HG03575 (cell line): Measurements from ENCODE around the gene HNRNPA1.
A peak's percentile ranks its signal among the peaks of the same experiment; 100 is the strongest.
"Not testable (repeated sequence)": the region's sequence is repeated elsewhere in the genome, so short reads cannot be mapped to it uniquely, and the experiment has no call there.

Experiments
- ATAC-seq: cut with Tn5 transposase; IDR thresholded peaks from one replicate; pipeline ENCODE4 v1.9.1; 2021; ENCODE audit not compliant: unreplicated experiment, insufficient number of reproducible peaks, low FRiP score; ENCODE audit errors: extremely low read depth

The HNRNPA1 gene

DNA sequence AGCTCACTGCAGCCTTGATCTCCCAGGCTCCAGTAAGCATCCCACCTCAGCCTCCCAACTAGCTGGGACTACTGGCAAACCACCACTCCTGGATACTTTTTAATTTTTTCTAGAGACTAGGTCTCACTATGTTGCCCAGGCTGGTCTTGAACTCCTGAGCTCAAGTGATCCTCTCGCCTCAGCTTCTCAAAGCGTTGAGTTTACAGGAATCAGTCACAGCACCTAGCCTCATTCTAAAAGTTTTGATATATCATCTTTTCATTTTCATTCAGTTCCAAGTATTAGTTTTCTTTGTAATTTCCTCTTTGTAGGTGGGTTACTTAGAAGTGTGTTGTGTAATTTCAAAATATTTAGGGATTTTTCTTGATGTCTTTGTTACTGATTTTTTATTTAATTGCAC lies 10.2 kb upstream of the HNRNPA1 start:
- no peak for ATAC-seq

DNA sequence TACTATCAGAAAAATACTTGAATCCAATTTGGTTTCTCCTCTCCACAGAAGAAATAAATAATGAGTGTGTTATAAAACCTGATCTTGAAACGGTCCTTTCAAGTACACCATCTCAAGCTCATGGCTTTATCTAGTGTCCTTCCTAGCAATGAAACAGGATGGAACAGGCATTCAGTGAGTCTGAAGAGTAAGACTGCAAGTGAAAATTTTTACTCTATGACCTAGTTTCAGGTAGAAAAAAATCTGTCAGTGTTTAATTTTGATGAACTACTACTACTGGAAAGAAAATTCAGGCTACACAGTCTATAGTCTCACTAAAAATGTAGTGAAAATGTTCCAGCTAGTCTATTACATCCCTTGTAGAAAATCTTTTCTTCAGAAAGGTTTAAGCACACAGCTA lies 8.3 kb upstream of the HNRNPA1 start:
- no peak for ATAC-seq

DNA sequence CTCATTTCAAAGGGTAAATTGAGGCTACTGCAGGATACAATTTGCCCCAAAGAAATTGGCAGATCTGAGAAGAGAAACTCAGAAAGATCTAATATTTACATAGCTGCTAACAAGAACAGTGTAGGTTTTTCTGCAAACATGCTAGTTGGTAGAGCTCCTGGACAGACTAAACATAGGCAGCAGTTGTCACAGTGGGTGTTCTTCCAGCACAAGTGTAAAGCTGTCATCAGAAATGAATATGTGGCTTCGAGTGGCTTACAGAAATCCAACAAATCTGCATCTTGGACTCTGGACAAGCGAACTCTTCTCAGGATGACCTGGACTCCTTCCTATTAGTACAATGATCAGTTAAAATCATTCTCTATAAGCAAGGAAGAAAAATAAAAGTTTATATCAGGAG lies 6.5 kb upstream of the HNRNPA1 start:
- ATAC-seq = no peak

DNA sequence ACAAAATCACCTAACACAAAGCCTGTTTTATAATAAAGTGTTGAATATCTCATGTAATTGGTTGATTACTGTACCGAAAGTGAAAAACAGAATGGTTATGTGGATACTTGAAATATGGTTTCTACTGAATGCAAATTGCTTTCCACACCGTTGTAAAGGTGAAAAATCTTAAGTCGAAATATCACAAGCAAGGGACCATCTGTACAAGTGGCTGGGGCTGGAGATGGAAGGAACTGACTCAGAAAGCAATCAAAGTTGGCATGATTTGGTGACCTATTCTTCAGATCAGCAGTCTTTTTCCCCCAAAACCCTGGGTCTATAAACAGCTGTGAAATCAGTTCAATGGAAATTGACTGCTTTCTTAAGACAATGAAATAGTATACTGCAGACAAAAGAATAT lies 4.2 kb upstream of the HNRNPA1 start:
- no peak for ATAC-seq

DNA sequence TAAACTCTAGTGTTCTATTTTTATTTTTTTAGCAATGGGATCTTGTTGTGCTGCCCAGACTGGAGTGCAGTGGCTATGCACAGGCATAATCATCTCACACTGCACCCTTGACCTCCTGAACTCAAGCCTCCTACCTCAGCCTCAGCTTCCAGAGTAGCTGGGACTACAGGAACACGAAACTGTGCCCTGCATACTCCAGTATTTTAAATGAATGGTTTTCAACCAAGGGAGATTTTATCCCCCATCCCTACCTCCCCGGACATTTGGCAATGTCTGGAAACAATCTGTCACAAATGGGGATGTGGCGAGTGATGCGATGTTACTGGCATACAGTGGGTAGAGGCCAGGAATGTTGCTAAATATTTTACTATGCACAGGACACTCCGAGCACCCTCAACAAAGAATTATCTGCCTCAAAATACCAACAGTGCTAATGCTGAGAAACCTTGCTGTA lies 2.7 kb upstream of the HNRNPA1 start:
- ATAC-seq = no peak

DNA sequence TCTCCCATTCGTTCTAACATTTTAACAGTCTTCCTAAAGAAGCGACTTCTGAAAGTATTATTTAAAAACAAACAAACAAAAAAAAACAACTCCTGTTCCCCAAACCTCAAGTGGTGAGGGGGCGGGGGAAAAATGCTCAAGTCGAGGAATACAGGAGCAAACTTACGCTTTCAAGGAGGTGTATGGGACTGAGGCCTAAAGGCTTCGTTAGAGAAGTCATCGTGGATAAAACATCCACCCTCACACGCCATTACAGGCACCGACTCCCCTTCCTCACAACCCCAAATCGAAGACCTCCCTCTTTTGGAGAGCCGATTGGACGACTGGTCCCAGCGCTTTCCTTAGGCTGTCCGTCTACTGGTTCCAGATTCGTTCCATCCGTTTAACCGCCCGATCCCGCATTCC lies 1.3 kb upstream of the HNRNPA1 start:
- no peak for ATAC-seq

DNA sequence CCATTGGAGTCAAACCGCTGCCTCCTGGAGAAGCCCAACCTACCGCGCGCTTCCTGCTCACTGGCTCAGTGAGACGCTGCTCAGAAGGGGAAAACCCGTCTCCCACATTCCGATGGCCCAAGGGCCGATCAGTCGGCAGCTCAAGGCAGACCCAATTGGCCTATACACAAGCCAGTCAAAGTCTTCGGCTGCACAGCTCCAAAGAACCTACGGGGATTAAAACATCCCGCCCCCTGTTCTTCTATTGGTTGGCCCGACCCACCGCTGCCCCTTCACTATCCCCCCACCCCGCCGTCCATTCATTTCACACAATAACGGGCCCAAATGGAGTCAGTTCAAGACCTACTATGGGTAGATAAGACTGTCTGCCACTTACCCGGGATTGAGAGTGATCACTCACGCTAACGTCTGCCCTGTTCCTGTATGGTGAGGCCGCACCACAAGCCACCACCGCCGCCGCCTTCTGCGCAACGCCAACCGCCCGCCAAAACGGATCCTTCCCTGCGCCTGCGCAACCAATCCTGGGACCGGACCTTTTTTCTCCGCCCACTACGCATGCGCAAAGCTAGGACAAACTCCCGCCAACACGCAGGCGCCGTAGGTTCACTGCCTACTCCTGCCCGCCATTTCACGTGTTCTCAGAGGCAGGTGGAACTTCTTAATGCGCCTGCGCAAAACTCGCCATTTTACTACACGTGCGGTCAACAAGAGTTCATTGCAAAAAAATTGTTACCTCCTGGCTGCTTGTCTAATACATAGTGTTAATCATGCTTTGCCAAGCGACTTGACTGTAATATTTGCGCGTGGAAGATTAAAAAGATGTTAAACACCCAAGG lies 676 bp upstream of the HNRNPA1 start, which contains the start of gene CBX5:
TSS of gene CBX5 (minus strand) at position 491 of the 836 bp plus-strand sequence. CDS start 22,472 bp downstream, outside the sequence.
- ATAC-seq = peak; percentile 63

DNA sequence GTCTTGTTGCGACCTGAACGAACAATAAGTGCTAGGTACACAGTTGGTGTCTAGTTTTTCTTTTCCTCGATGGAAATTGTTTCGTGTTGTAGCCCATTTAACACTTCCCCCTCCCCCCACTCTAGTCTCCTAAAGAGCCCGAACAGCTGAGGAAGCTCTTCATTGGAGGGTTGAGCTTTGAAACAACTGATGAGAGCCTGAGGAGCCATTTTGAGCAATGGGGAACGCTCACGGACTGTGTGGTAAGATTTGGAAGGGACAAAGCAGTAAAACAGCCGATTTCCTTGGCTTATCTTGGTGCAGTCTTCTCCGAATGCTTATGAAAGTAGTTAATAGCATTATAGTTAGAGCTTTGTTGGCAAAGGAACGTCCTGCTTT lies 724 bp downstream of the HNRNPA1 start:
- not testable (repeated sequence) for ATAC-seq

DNA sequence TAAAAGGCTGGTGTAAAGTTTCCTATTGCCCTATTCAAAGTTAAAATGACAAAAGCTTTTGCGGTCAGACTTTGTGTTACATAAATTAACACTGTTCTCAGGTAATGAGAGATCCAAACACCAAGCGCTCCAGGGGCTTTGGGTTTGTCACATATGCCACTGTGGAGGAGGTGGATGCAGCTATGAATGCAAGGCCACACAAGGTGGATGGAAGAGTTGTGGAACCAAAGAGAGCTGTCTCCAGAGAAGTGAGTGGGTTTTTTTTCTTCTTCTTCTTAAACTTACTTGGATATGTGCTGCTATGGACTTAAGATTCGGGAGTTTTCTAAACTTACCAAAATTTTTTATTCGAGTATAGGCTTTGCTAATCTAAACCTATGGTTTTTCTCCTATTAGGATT lies 1.2 kb downstream of the HNRNPA1 start:
- not testable (repeated sequence) for ATAC-seq

DNA sequence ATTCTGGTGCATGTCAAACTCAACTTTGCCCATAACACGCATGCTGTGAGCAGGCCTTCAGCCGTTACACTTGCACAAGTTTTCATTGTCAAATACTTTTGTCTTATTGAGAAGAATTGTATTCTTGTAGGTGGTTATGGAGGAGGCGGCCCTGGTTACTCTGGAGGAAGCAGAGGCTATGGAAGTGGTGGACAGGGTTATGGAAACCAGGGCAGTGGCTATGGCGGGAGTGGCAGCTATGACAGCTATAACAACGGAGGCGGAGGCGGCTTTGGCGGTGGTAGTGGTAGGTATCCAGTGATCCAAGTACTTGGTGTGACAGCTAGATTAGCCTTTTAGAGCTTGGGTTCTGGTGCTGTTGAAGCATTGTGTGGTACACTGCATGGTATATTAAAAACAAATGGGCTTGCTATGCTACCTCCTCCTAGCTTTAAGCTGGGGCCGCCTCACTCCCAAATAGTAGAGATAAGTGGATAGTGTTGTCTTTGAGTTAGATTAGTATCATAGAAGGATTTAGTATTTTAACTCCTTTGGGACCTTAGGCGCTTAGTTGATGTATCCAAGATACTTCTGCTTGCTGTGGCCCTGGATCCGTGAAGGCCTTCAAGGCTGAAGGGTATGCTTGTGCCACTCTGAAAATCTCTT lies 2.5 kb downstream of the HNRNPA1 start:
- ATAC-seq = no peak

DNA sequence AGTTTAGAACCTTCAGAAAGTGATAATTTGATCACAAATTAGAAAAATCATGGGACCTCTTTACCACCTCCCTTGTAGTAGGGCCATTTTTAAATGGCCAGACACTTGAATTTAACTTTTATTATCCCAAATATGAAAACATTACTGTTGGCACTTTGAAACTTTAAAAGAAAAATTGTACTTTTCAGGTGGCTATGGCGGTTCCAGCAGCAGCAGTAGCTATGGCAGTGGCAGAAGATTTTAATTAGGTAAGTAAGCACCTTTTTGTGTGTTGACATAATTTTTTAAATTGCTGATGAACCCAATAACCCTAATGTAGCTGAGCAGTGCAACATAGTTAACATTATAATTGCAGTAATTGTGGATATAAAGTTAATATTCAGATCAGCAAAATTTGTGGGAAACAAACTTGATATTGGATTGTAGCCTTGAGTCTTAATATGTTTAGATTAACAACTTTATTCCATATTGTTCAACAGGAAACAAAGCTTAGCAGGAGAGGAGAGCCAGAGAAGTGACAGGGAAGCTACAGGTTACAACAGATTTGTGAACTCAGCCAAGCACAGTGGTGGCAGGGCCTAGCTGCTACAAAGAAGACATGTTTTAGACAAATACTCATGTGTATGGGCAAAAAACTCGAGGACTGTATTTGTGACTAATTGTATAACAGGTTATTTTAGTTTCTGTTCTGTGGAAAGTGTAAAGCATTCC lies 3.7 kb downstream of the HNRNPA1 start:
- ATAC-seq = not testable (repeated sequence)

DNA sequence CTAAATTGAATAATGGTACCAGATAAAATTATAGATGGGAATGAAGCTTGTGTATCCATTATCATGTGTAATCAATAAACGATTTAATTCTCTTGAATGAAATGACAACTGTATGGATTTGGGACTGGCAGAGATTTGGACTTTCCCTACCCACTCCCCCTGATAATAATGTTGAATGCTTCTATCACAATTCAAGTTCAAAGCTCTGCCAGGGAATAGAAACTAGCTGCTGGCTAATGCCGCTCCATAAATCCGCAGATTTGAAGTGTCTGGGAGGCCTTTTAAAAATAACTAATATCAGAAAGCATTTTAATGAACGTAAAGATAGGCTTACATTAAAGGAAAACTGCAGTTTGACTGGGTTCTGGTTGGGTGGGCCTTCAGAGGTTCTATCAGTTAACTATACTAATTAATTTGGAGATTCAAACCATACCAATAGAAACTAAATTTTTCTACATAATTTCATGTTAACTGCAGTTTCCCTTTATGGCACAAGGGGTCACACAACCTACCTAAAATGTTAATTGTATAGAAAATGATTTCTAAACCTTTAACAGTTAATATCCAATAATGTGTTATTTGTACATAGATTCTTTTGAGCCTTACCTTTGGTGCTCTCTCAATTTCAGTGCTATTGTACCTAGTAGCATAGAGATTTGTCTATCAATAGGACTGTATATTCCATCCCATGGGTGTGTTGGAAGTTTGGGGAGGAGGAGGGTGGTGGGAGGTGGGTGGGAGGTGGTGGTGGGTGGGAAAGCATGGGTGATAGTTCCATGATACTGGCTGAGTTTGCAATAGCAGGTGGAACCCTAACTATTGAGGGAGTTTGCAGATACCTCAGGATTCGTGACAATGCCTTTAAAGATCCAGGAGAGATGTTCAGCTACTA lies 4.9 kb downstream of the HNRNPA1 start:
- ATAC-seq = no peak

DNA sequence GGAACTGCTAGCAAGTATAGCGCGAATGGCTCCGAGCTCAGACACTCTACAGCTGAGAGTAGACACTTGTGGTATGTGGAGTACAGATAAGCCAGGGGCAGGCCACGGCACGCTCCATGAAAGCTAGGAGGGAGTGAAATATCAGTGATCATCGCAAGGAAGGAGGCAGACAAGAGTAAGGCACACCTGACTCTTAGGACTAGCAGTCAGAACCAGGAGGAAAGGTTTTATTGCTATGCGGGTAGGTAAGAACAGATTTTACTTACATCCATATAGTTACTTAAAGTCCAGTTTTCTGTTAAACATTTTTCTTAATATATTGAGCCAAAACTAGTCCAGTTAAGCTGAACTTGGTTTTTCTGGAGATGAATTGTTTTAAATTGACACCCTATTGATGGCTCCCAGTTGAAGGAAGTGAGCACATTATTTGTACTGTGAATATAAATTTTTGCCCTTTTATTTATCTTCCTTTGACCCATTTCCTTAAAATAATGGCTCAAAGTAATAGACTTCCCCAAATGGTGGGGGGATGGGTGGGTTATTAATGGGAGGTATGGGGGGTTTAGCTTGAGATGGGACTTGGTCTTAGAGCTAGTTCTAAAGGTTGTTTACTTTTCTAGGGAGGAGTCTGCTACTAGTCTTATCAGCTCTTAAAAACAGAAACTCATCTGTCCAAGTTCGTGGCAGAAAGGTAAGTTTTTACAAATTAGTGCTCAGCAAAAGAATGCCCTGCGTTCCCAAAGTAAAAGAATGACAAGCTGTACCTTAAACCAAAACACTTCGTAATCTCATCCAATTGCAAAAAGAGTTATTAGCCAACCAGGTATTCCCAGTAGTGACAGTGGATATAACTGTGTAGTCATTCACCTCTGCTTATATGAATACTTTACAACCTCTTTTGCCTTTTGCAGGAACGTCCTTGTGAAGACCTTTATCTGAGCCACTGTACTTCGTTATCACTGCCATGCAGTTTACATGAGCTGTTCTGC lies 5.8 kb downstream of the HNRNPA1 start:
- no peak for ATAC-seq

DNA sequence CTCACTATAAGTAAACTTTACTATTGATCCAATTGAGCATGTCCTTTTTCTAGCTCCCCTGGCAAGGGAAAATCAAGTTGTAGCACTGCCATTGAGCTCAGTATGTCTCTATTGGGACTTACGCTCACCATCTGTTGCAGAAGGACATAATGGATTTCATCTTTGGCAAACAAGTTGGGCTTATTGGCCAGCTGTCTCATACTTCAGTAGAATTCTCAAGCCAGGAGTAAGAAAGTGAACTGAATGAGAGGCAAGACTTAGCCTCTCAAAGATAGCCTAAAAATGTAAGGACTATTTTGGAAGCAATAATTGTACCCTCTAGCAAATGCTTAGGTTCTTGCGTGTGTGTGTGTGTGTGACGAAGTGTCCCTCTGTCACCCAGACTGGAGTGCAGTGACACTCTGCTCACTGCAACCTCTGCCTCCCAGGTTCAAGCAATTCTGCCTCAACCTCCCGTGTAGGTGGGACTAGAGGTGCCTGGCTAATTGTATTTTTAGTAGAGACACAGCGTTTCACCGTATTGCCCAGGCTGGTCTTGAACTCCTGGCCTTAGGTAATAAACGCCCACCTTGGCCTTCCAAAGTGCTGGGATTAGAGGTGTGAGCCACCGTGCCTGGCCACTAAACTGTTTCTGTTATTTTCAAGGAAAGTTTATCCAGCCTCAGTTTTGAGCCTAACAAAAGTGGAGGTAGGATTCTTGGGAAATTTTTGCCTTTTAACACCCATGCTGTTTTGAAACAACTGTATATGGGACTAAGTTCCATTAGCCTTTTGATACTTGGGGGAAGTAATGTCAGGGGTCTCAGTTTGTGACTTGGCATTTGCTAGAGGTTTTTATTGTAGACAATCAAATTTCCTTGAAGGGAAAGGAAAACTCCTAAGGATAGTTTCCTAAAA lies 7.0 kb downstream of the HNRNPA1 start:
- ATAC-seq = no peak

DNA sequence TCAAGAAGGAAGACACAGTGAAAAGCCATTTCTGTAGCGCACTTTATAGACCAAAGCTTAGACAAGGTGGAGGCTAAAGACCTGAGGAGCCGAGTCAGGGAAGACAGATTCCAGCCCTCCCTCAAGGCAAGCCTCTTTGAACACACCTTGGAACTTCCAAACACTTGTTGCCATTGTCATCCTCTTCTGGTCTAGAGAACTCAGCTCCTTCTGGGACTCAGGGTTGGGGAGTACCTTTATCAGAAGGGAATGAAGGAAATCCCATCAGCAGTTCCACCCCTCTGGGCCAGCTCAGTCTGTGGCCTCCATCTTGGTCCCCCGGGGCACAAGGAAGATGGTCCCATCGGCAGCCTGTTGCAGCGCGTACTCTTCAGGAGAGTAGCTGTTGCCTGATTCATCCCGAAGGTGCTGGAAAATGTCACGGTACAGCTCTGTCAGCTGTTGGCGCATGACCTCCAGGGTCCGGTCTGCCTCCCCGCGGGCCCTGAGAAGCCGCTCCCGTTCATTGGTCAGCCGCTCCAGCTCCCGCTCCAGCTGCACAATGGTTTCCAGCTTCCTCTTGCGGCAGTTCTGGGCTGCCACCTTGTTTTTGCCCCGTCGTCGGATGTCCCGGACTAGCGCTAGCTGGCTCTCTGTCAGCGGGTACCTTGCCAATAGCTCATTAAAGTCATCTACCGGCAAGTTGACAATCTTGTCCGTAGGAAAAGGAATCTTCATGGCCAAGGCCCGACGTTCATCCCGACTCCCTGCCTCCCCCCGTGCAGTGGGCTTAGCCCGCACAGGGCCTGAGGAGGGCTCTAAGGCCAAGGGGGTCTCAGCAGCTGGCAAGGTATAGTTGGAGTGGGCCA lies 11.8 kb downstream of the HNRNPA1 start:
- ATAC-seq = no peak

DNA sequence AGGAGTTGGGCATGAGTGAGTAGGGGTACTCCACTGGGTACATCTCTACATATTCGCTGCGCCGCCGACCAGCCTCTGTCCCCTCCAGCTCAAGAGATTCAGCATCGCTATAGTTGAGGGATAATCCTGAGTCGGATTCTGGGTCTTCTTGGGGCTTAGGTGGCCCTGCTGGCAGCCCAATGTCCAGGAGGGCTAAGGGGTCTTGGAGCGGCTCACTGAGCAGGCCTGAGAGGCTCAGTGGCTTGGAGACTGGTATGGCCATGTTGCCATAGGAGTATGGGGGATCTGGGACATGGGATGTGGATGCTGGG lies 12.4 kb downstream of the HNRNPA1 start:
- no peak for ATAC-seq
